Mesenchymal stem cell (in vitro differentiated cells and primary cell): ENCODE measurements around the gene MATCAP1.

Experiments used
- DNase-seq: peaks from one replicate; pipeline ENCODE4 v3.0.0-alpha.2; 2013
- H2AFZ ChIP-seq: one replicate; pipeline ENCODE4 v1.6.1; 2013; ENCODE audit warnings: low read depth, mild to moderate bottlenecking, control low read depth, inconsistent platforms, low read length, moderate library complexity
- H2AK5ac ChIP-seq: 2 replicates; pipeline ENCODE4 v1.6.1; 2013; ENCODE audit warnings: low read length, moderate library complexity, mild to moderate bottlenecking, inconsistent platforms; ENCODE audit not compliant: severe bottlenecking
- H2BK120ac ChIP-seq: one replicate; pipeline ENCODE4 v1.6.1; 2013; ENCODE audit warnings: low read depth, mild to moderate bottlenecking, inconsistent platforms, low read length, moderate library complexity
- H2BK12ac ChIP-seq, 2 experiments: one replicate each; pipeline ENCODE4 v1.6.1; 2013; ENCODE audit warnings: inconsistent platforms in 2 of 2, low read length in 2 of 2, mild to moderate bottlenecking in 2 of 2, moderate library complexity in 2 of 2, control low read depth in 1 of 2
- H2BK15ac ChIP-seq: one replicate; pipeline ENCODE4 v1.6.1; 2013; ENCODE audit warnings: mild to moderate bottlenecking, low read depth, inconsistent platforms; ENCODE audit not compliant: poor library complexity, severe bottlenecking
- H2BK5ac ChIP-seq: 2 replicates; pipeline ENCODE4 v1.6.1; 2013; ENCODE audit warnings: low read depth, mild to moderate bottlenecking, low read length, control low read depth, inconsistent platforms; ENCODE audit not compliant: poor library complexity, severe bottlenecking
- H3K14ac ChIP-seq, 2 experiments: one replicate each; pipeline ENCODE4 v1.6.1; 2013; ENCODE audit warnings: inconsistent platforms in 2 of 2, low read length in 2 of 2, control low read depth in 1 of 2, mild to moderate bottlenecking in 1 of 2, moderate library complexity in 1 of 2
- H3K18ac ChIP-seq, 2 experiments: one replicate each; pipeline ENCODE4 v1.6.1; 2013; ENCODE audit warnings: inconsistent platforms in 2 of 2, low read length in 2 of 2, control low read depth in 1 of 2, low read depth in 1 of 2, mild to moderate bottlenecking in 1 of 2
- H3K23ac ChIP-seq, 2 experiments: one replicate each; pipeline ENCODE4 v1.6.1; 2013; ENCODE audit warnings: inconsistent platforms in 2 of 2, low read length in 2 of 2, mild to moderate bottlenecking in 2 of 2, moderate library complexity in 2 of 2, control low read depth in 1 of 2
- H3K27ac ChIP-seq: 2 replicates; pipeline ENCODE4 v1.5.1; 2013; ENCODE audit warnings: mild to moderate bottlenecking, moderate library complexity, low read length, control low read depth, inconsistent platforms; ENCODE audit not compliant: poor library complexity, severe bottlenecking
- H3K27me3 ChIP-seq, 2 experiments: 2 replicates each; pipeline versions ENCODE4 v1.6.1 to v1.7.0; 2013; ENCODE audit warnings: low read length in 2 of 2, mild to moderate bottlenecking in 2 of 2, moderate library complexity in 2 of 2, control low read depth in 1 of 2, inconsistent platforms in 1 of 2; ENCODE audit not compliant: control insufficient read depth in 1 of 2, insufficient read depth in 1 of 2
- H3K36me3 ChIP-seq, 2 experiments: 2 replicates each; pipeline versions ENCODE4 v1.6.1 to v1.7.0; 2013; ENCODE audit warnings: low read length in 2 of 2, control low read depth in 1 of 2, inconsistent platforms in 1 of 2, low read depth in 1 of 2, mild to moderate bottlenecking in 1 of 2; ENCODE audit not compliant: insufficient read depth in 2 of 2, control insufficient read depth in 1 of 2
- H3K4ac ChIP-seq, 2 experiments: one replicate each; pipeline ENCODE4 v1.6.1; 2013; ENCODE audit warnings: inconsistent platforms in 2 of 2, low read length in 2 of 2, mild to moderate bottlenecking in 2 of 2, moderate library complexity in 2 of 2, control low read depth in 1 of 2, low read depth in 1 of 2
- H3K4me1 ChIP-seq: 2 replicates; pipeline ENCODE4 v1.6.1; 2013; ENCODE audit warnings: low read depth, low read length, control low read depth; ENCODE audit not compliant: control insufficient read depth, insufficient read depth
- H3K4me2 ChIP-seq: 2 replicates; pipeline ENCODE4 v1.6.1; 2013; ENCODE audit warnings: low read length, mild to moderate bottlenecking, inconsistent platforms; ENCODE audit not compliant: poor library complexity, severe bottlenecking
- H3K4me3 ChIP-seq, 2 experiments: 2 replicates each; pipeline versions ENCODE4 v1.5.1 to v1.7.0; 2013; ENCODE audit warnings: low read length in 2 of 2, mild to moderate bottlenecking in 2 of 2, control low read depth in 1 of 2, low read depth in 1 of 2; ENCODE audit not compliant: insufficient read depth in 1 of 2
- H3K79me1 ChIP-seq: replicated peaks from 2 replicates; pipeline ENCODE4 v1.6.1; 2013; ENCODE audit warnings: mild to moderate bottlenecking, control low read depth, low read length, inconsistent platforms; ENCODE audit not compliant: poor library complexity, severe bottlenecking
- H3K9ac ChIP-seq: 2 replicates; pipeline ENCODE4 v1.7.0; 2013; ENCODE audit warnings: mild to moderate bottlenecking, low read length, moderate library complexity
- H3K9me3 ChIP-seq: 2 replicates; pipeline ENCODE4 v1.7.0; 2013; ENCODE audit warnings: mild to moderate bottlenecking, low read length; ENCODE audit not compliant: control insufficient read depth
- H4K8ac ChIP-seq: one replicate; pipeline ENCODE4 v1.6.1; 2013; ENCODE audit warnings: inconsistent platforms, mild to moderate bottlenecking, low read length, moderate library complexity
- H4K91ac ChIP-seq: one replicate; pipeline ENCODE4 v1.6.1; 2013; ENCODE audit warnings: mild to moderate bottlenecking, low read length, inconsistent platforms
- WGBS: methylation state at CpG from one replicate; pipeline ENCODE4 v1.1.7; 2013; ENCODE audit warnings: mixed read lengths; 5-methylcytosine and 5-hydroxymethylcytosine counted together

MATCAP1 gene

DNA sequence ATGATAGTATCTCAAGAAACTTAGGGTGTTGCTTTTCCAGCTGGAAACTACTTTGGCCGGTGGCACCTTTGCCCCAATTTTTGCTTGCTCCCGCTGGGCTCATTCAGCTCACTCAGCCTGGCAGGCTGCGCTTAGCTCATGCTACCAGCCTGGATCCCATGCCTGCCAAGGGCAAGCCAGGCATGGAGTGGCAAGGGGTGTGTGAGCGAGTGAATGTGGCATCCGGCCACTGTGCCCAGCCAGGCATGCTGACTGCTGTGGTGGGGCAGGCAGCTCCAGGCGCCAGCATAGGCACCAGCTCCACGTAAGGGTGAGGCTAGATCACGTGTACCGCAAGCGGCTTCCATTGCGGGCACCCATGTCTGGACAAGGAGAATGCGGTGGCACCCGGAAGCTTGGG lies 42.4 kb downstream of the MATCAP1 start:
- H3K14ac ChIP-seq = no peak overlapping the region
- no peak overlapping the region for H3K27ac ChIP-seq
- no peak for DNase-seq
- H3K4me1 ChIP-seq = peaks cover 1% of the 10 kb centered on the region
- no peak overlapping the region for H2AFZ ChIP-seq
- H3K9ac ChIP-seq = no peak overlapping the region
- no peaks in the 10 kb centered on the region for H3K27me3 ChIP-seq
- H2BK5ac ChIP-seq = no peak overlapping the region
- H2AK5ac ChIP-seq = no peak overlapping the region
- H2BK15ac ChIP-seq = no peak overlapping the region
- H3K18ac ChIP-seq = no peak overlapping the region
- no peaks in the 10 kb centered on the region for H3K9me3 ChIP-seq
- H3K4me2 ChIP-seq = no peak overlapping the region
- H4K91ac ChIP-seq = no peak overlapping the region
- H3K23ac ChIP-seq = no peak overlapping the region
- H3K79me1 ChIP-seq = no peaks in the 10 kb centered on the region
- no peak overlapping the region for H2BK120ac ChIP-seq
- H3K4me3 ChIP-seq = no peak overlapping the region
- 98% methylated on average over 13 of the region's 13 CpGs for WGBS
- H2BK12ac ChIP-seq = no peak overlapping the region
- no peak overlapping the region for H4K8ac ChIP-seq
- peaks cover 63 to 96% of the 10 kb centered on the region in 2 experiments for H3K36me3 ChIP-seq
- H3K4ac ChIP-seq = no peak overlapping the region

DNA sequence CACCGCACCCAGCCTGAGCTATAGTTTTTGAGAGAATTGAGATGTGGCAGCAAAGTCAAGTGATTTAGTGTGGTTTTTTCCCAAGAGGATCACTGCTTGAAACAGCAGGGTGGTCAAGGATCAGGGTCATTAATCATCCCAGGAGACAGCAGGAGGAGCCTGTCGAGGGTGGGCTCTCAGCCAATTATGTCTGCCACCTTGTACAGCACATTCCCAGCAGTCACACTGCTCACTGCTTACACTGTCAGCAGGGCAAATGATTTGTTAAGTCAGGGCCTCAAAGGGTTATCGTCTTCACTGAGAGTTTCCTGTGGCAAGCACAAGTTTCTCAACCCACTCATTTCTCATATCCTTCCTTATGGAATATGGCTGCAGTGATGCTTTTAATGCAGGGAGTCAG lies 46.2 kb downstream of the MATCAP1 start:
- H2BK5ac ChIP-seq = no peak overlapping the region
- peaks cover 1% of the 10 kb centered on the region for H3K4me1 ChIP-seq
- H3K23ac ChIP-seq = no peak overlapping the region
- H3K36me3 ChIP-seq = peaks cover 55 to 92% of the 10 kb centered on the region in 2 experiments
- H3K4me3 ChIP-seq = no peak overlapping the region
- no peak overlapping the region for H2BK12ac ChIP-seq
- no peak overlapping the region for H2BK120ac ChIP-seq
- no peak overlapping the region for H3K4me2 ChIP-seq
- no peak for DNase-seq
- H3K4ac ChIP-seq = no peak overlapping the region
- no peak overlapping the region for H2BK15ac ChIP-seq
- H2AK5ac ChIP-seq = no peak overlapping the region
- H3K9me3 ChIP-seq = no peaks in the 10 kb centered on the region
- no peak overlapping the region for H2AFZ ChIP-seq
- 74% methylated on average over 2 of the region's 3 CpGs for WGBS
- H4K8ac ChIP-seq = no peak overlapping the region
- H4K91ac ChIP-seq = no peak overlapping the region
- no peak overlapping the region for H3K18ac ChIP-seq
- H3K27me3 ChIP-seq = no peaks in the 10 kb centered on the region
- H3K14ac ChIP-seq = no peak overlapping the region
- peaks cover 1% of the 10 kb centered on the region for H3K79me1 ChIP-seq
- H3K27ac ChIP-seq = no peak overlapping the region
- H3K9ac ChIP-seq = no peak overlapping the region

DNA sequence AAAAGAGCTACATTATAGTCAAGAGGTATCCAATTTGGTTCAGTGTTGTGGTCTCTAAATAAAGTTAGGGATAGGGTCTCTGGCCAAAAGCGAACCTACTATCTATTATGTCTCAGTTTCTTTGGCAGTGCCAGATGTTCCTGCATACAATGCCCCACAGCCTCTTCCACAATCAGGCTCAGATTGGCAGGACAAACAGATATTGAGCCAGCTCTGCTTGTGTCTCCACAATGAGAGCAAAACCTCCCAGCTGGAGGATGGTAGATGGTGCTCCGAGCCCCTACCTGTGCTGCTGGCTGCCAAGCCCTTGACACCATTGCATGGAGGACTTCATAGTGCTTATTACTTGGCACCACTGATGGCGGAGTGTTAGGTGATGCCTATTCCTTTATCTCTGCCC lies 54.3 kb downstream of the MATCAP1 start:
- Histone ChIP-seq H3K27me3 (no peaks in the 10 kb centered on the region), H3K9ac (no peak overlapping the region), H3K4me1 (peaks cover 2% of the 10 kb centered on the region), H2BK120ac (no peak overlapping the region), H3K23ac (no peak overlapping the region), H2BK5ac (no peak overlapping the region), H4K91ac (no peak overlapping the region), H3K4me3 (no peak overlapping the region), H3K4ac (no peak overlapping the region), H3K27ac (no peak overlapping the region), H3K4me2 (no peak overlapping the region), H3K14ac (no peak overlapping the region), H2BK15ac (no peak overlapping the region), H2BK12ac (no peak overlapping the region), H4K8ac (no peak overlapping the region), H3K36me3 (peaks cover 35 to 77% of the 10 kb centered on the region in 2 experiments), H2AK5ac (no peak overlapping the region), H2AFZ (no peak overlapping the region), H3K18ac (no peak overlapping the region), H3K9me3 (no peaks in the 10 kb centered on the region), H3K79me1 (peaks cover 9% of the 10 kb centered on the region)
- DNase-seq = no peak
- 100% methylated on average over 3 of the region's 3 CpGs for WGBS

DNA sequence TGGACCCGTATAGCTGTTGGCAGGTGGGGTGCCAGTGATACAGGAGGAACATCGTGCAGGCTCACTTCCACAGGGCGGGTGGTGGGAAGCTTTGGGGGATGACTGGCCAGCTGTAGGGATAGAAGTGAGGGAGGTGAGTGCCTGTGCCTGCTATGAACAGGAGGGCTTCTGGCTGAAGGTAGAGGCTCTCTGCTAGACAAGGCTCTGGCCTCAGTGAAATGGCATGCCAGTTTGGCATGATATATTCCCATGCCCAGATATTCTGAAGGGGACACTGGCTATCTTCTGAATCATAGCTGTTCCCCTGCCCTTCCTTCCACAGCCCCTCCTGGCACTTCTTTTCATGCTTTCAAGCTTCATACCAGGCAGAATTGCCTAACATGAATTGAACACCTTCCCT lies 54.9 kb downstream of the MATCAP1 start:
- peaks cover 2% of the 10 kb centered on the region for H3K4me1 ChIP-seq
- H3K4me2 ChIP-seq = no peak overlapping the region
- no peak overlapping the region for H2BK120ac ChIP-seq
- 97% methylated on average over 3 of the region's 3 CpGs for WGBS
- no peak overlapping the region for H2AK5ac ChIP-seq
- no peaks in the 10 kb centered on the region for H3K27me3 ChIP-seq
- no peak overlapping the region for H2BK15ac ChIP-seq
- H3K9ac ChIP-seq = no peak overlapping the region
- H2AFZ ChIP-seq = no peak overlapping the region
- no peak overlapping the region for H3K4ac ChIP-seq
- H3K79me1 ChIP-seq = peaks cover 10% of the 10 kb centered on the region
- no peak overlapping the region for H4K91ac ChIP-seq
- no peak overlapping the region for H2BK5ac ChIP-seq
- no peak overlapping the region for H2BK12ac ChIP-seq
- no peak overlapping the region for H3K27ac ChIP-seq
- no peak overlapping the region for H4K8ac ChIP-seq
- H3K23ac ChIP-seq = no peak overlapping the region
- H3K9me3 ChIP-seq = no peaks in the 10 kb centered on the region
- no peak overlapping the region for H3K4me3 ChIP-seq
- no peak overlapping the region for H3K18ac ChIP-seq
- peaks cover 30 to 77% of the 10 kb centered on the region in 2 experiments for H3K36me3 ChIP-seq
- DNase-seq = no peak
- H3K14ac ChIP-seq = no peak overlapping the region
